Stimulated activated CD4-positive, alpha-beta T cell treated with anti-CD3 and anti-CD28 coated beads, Interleukin-2, amount 100 ng/mL, for 4 hours (primary cell): ENCODE data around the gene NAA60.
"Not testable (repeated sequence)": the region's sequence is repeated elsewhere in the genome, so short reads cannot be mapped to it uniquely, and the experiment has no call there.

Experiments
- DNase-seq: peaks from one replicate; pipeline ENCODE4 v3.0.0-alpha.2; 2020; ENCODE audit warnings: low read depth

NAA60 gene

DNA sequence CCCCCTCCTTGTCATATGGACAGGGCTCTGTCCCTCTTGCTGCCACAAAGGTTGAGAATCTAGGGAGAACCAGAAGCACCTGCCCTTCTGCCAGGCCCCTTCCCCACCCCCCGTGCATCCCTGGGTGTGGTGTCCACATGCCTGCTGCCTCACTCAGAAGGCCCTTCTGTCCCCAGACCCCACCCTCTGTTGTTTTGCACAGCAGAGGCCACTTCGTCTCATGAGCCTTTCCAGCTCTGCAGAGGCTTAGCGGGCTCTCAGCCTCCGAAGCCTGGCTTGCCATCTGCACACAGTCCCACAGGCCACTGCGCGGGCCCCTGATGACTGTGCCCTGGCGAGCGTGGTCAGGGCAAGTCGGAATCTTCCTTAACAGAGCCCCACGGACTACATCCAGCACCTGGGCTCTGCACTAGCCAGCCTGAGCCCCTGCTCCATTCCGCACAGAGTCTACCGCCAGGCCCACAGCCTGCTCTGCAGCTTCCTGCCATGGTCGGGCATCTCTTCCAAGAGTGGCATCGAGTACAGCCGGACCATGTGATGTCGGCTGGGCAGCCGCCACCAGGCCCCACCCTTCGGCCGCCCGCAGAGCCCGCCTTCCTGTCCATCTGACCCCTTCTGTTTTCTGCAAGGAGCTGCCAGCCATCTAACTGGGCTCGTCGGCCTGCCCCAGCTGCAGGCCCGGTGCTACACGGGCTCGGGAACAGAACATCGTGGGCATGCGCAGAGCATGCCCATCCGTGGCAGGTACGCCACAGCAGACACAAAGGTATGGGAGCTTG is 41.0 kb downstream of the NAA60 start:
- DNase-seq: no peak

DNA sequence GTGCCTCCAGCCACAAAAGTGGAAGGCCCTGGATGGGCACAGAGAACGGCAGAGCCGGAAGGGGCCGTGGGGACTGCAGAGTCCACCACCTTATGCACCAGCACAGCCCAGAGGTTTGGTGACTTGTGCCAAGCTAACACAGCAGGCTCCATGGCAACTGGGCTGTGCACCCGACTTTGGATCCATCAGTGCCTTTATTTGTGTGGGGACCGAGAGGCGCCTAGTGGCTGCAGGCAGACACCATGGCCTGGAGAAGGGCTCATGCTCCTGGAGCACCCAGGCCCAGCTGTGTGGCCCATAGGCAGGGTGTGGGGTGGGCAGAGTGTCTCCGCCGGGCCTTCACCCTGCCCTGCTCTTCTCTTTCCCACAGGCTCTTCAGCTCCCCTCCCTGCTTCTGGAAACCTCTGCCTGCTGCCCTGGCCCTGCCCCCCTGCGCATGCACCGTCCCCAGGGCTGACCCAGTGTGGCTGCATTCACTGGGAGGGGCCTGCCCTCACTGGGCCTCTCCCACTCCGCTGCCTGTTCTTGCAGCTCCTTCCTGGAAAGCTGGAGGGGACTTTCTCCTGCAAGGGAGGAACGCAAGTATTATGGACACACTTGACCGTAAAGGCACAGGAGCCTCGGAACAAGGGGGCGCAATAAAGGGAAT is 41.7 kb downstream of the NAA60 start:
- no peak for DNase-seq

DNA sequence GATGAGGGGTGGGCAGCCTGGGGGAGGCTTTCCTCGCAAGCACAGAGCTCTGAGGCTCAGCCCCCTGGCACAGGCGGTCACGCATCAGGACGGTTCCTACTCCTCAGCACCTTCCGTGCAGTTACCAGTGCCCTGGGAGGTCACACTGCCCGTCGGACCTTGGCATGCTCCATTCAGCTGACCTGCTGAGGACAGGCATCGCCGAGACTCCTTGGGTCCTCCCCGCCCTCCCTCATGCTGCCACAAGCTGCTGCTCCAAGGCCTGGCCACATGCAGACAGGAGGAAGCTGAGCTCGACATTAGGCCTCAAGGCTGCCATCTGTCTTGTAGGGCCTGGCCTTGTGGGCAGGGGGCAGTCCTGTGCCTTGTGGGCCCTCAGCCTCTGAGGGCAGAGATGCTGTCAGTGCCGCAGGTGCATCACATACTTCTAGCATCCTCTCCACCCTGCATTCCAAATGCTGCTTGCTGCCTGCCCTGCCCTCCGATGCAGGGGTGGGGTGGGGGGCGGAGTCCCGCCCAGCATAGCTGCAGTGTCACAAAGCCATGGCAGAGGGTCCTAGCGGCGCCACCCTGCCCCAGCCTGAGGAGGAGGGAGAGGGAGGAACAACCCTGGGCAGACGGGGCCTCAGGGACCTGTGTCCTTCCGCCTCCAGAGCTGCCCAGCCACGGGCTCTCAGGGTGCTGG is 42.5 kb downstream of the NAA60 start:
- DNase-seq: no peak

GRCh38 chr16:3486506-3487215 is 43.2 kb downstream of the NAA60 start:
- no peak for DNase-seq

- DNase-seq: no peak
Observed at GRCh38 chr16:3487521-3488410, 44.3 kb downstream of the NAA60 start.

DNA sequence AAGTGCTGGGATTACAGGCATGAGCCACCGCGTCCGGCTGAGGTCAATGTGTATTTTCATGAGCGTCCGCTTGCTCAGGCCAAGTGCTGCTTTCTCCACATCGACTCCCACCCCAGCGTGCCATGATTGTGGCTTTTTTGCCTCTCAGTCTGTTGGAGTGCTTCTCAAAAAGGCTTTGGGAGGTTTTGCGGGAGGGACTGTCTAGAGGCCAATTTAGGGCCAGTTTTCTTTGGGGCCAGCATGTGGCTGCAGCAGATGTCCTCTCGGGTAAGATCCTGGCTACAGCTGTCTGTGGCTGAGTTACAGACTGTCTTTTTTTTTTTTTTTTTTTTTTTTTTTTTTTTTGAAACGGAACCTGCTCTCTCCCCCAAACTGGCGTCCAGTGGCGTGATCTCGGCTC is 45.3 kb downstream of the NAA60 start:
- no peak for DNase-seq

DNA sequence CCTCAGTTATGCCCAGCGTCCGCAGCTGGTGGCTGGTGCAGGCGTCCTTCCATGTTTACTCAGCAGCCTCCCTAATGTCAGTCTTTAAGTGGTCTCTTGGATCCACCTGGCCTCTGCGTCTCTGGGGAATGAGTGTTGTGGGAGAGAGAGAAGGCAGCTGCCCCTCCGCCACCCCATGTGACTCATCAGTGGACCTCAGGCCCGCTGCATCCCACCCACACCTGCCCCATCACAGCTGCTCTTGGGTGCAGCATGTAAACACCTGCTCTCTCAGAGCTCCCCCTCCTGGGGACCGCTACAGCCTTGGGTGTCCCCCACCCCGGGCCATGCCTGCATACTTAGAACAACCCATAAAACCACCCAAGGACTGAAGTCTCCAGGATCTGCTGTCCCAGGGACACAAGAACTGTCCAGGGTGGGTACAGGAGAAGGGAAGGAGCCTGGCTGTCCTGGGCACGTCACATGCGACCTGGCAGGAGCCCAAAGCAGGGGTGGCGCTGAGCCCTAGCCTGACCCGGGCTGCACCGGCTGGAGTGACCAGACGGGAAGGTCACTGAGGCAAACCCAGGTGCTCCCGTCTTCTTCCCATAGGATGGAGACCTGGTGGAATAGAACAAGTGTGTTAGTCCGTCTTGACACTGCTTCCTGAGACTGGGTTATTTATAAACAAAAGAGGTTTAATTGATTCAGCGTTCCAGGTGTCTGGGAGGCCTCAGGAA is 47.6 kb downstream of the NAA60 start:
- no peak for DNase-seq

GRCh38 chr16:3492356-3492755 is 48.9 kb downstream of the NAA60 start:
- DNase-seq: no peak

DNA sequence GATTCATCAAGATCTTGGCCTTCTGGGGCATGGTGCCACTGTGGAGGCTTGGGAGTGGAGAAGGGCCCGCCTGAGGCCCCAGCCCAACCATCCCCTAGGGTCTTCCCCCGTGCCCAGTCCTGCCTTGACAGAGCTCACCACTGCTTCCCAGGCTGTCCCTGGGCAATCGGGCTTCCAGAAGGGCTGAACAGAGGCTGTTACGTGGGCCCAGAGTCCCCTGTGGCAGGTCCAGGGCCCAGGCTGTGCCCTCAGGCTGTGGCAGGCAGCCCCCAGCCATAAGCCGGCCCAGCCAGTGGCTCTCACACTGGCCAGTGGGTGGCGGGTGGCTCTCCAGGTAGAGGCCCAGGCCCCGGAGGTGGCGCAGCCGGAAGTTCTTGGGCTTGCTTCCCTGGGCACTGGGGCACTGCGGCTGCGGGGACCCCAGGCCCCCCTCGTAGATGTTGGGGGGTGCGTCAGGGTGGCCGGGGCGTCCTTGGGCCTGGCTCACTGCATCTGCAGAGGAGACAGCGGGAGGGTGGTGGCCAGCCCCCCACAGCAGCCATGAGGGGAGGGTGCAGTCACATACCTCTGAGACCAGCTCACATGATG is 51.0 kb downstream of the NAA60 start:
- no peak for DNase-seq

DNA sequence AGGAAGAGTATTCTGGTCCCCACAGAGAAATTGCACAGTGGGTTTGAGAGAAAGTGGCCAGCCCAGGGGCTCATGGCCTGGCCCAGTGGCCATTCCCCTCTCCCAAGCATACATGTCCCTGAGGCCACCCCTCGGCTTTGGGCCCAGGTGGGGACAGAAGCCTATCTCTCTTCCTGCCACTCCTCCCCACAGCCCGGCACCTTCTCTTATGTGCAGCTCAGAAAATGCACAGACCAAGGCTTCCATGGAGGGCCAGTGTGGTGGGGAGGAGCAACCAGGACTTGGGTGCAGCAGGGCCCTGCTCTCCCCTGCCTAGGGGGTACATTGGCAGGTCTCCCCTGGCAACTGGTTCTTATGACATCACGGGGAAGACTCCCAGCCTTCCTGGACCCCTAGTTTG is 51.7 kb downstream of the NAA60 start, which contains the start of gene C16orf90:
Gene C16orf90, minus strand, starts transcription at position 314 of the 400 bp plus-strand sequence. Its CDS starts 68 bp downstream, at position 246.
- no peak for DNase-seq

- DNase-seq: no peak
Observed at GRCh38 chr16:3496386-3496785, 52.9 kb downstream of the NAA60 start.

DNA sequence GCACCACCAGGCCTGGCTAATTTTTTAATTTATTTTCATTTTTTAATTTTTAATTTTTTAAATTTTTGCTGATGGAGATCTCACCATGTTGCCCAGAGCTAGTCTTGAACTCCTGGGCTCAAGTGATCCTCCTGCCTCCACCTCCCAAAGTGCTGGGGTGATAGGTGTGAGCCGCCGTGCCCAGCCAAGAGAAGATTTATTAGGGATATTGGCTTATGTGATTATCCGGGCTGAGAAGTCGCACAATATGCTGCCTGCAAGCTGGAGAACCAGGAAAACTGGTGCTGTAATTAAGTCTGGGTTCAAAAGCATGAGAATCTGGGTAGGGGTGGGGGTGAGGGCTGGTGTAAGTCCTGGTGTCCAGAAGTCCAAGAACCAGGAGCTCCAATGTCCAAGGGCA is 54.3 kb downstream of the NAA60 start:
- no peak for DNase-seq

- DNase-seq: no peak
Observed at GRCh38 chr16:3498988-3499387, 55.5 kb downstream of the NAA60 start.

DNA sequence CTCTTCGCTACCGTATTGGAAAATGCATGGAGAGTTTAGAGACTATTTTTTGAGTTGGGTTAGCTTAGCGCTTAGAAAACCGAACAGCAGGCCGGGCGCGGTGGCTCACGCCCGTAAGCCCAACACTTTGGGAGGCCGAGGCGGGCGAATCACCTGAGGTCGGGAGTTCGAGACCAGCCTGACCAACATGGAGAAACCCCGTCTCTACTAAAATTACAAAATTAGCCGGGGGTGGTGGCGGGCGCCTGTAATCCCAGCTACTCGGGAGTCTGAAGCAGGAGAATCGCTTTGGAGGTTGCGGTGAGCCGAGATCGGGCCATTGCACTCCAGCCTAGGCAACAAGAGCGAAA is 57.9 kb downstream of the NAA60 start:
- not testable (repeated sequence) for DNase-seq

DNA sequence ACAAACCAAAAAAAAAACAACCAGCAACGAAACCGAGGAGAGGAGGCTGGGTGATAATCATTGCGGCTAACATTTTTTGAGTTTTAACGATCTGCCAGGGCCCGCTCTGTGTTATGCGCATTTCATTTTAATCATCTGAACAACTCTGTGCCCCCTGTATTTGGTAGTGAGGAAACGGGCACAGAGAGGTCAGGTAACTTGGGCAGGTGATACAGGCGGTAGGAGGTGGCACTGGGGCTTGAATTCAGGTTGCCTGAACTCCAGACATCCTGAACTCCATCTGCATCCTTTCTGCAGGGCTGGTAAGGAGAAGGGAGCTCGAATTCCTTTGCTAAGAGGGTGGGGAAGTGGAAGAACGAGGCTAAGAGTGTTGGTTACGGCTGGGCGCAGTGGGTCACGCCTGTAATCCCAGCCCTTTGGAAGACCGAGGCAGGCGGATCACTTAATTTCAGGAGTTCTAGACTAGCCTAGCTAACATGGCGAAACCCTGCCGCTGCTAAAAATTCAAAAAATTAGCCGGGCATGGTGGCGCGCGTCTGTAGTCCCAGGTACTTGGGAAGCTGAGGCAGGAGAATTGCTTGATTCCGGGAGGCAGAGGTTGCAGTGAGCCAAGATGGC is 58.4 kb downstream of the NAA60 start:
- DNase-seq: no peak

- peak; percentile 52 for DNase-seq
Observed at GRCh38 chr16:3503523-3503922, 60.0 kb downstream of the NAA60 start.

DNA sequence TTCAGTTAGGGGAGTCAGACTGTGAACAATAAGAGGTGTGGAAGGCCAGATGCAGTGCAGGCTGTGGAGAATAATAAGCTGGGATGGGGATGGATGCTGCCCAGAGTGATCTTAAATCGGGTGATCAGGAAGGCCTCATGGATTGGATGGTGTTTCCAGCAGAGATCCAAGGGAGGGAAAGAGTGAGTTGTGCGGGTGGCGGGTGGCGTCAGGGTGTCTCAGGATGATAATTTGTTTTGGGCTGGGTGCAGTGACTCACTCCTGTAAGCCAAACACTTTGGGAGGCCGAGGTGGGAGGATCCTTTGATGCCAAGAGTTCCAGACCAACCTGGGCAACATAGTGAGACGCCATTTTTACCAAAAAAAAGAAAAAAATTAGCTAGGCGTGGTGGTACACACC is 65.3 kb downstream of the NAA60 start:
- DNase-seq: no peak

DNA sequence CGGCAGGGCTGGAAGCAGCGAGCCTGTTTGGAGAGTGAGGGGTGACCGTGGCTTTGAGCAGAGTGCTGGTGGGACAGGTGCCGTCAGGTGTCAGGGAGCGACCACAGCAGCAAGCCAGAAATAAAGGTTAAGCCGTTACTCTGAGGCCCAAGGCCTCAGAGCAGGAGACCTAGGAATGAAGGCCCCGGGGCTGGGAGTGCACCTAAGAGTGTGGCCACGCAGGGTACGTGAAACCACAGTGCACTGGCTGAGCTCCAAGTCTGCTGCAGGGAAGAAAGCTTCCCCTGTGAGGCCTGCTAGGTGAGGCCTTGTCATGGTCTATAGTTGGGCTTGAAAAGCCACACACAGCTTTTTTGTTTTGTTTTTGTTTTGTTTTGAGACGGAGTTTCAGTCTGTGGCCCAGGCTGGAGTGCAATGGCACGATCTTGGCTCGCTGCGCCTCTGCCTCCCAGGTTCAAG is 66.0 kb downstream of the NAA60 start:
- peak; percentile 48 for DNase-seq

GRCh38 chr16:3510416-3510815 is 66.9 kb downstream of the NAA60 start:
- DNase-seq: no peak
